AG10803 (cell line): ENCODE measurements around the gene PCSK7.

ENCODE experiments used
- DNase-seq: peaks from one replicate; pipeline ENCODE4 v3.0.0; 2010; ENCODE audit warnings: low read depth
- H3K4me3 ChIP-seq: 2 replicates; pipeline ENCODE4 v1.5.1; 2011; ENCODE audit warnings: mild to moderate bottlenecking, low read length, control low read depth
- TF ChIP-seq, protein P1 (sequence below): conservative IDR thresholded peaks from 2 replicates; pipeline ENCODE4 v1.5.1; 2011; ENCODE audit warnings: mild to moderate bottlenecking, low read length, control low read depth, inconsistent platforms

PCSK7 gene

GRCh38 chr11:117178210-117179034, 53.5 kb downstream of the PCSK7 start, which contains the start of gene SIDT2:
SIDT2 (plus strand) TSS chr11:117178743; CDS start chr11:117179264, 521 bp downstream.
- DNase-seq = peak; percentile 88
- peak within 1 kb of the TSS; percentile 86 for H3K4me3 ChIP-seq
- TF ChIP-seq, protein P1, sequence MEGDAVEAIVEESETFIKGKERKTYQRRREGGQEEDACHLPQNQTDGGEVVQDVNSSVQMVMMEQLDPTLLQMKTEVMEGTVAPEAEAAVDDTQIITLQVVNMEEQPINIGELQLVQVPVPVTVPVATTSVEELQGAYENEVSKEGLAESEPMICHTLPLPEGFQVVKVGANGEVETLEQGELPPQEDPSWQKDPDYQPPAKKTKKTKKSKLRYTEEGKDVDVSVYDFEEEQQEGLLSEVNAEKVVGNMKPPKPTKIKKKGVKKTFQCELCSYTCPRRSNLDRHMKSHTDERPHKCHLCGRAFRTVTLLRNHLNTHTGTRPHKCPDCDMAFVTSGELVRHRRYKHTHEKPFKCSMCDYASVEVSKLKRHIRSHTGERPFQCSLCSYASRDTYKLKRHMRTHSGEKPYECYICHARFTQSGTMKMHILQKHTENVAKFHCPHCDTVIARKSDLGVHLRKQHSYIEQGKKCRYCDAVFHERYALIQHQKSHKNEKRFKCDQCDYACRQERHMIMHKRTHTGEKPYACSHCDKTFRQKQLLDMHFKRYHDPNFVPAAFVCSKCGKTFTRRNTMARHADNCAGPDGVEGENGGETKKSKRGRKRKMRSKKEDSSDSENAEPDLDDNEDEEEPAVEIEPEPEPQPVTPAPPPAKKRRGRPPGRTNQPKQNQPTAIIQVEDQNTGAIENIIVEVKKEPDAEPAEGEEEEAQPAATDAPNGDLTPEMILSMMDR = no peak

GRCh38 chr11:117177534-117178209, 54.2 kb downstream of the PCSK7 start:
- DNase-seq = no peak
- peak overlapping the region; percentile 86 for H3K4me3 ChIP-seq
- TF ChIP-seq, protein P1 = no peak

DNA sequence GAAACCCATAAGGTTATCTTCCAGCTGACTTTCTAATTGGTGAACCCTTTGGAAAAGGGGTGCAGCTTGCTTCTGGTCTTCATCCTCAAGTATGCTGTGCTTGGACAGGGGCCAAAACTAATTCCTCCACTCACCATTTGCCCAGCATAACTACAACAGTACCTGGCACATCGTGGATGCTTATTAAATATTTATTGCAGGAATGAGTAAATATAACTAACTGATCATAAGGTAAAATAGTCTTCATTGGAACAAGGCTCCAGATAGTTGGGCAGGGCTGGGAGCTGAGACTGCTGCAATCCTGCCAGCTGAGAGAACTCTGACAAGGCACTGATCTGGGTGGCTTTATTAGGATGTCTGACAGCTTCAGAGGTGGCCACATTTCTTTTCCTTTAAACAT, 55.7 kb downstream of the PCSK7 start:
- TF ChIP-seq, protein P1 = no peak
- no peak for DNase-seq
- no peak overlapping the region for H3K4me3 ChIP-seq

DNA sequence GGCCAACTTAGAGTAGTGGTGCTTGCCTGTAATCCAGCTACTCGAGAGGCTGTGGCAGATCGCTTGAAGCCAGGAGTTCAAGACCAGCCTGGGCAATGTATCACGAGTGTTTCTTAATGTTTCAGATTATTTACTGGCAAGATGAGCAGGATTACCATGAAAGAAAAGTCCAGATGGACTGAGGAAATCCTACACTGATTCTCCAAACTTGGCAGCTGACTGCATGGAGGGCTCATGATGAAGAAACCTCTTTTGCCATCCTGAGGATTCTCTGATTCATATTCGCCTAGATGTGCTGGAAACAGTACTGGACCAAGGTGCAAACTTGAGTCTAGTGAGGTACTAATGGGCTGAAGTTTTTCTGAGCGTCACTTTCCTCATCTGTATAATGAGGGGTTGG, 56.1 kb downstream of the PCSK7 start:
- H3K4me3 ChIP-seq = no peak overlapping the region
- TF ChIP-seq, protein P1 = no peak
- DNase-seq = no peak

GRCh38 chr11:117175104-117175503, 56.8 kb downstream of the PCSK7 start:
- no peak overlapping the region for H3K4me3 ChIP-seq
- TF ChIP-seq, protein P1 = no peak
- no peak for DNase-seq

GRCh38 chr11:117172724-117173421, 59.0 kb downstream of the PCSK7 start:
- TF ChIP-seq, protein P1 = no peak
- H3K4me3 ChIP-seq = no peak overlapping the region
- DNase-seq = no peak
